NCI-H128 (cell line): ENCODE data around the gene SPTBN5.

ENCODE experiments used
- DNase-seq: peaks from one replicate; lab custom pipeline; 2025; ENCODE audit not compliant: unreplicated experiment; lab: John Stamatoyannopoulos, UW

The SPTBN5 gene

GRCh38 chr15:41868321-41868720, 25.5 kb downstream of the SPTBN5 start:
- DNase-seq = no peak

DNA sequence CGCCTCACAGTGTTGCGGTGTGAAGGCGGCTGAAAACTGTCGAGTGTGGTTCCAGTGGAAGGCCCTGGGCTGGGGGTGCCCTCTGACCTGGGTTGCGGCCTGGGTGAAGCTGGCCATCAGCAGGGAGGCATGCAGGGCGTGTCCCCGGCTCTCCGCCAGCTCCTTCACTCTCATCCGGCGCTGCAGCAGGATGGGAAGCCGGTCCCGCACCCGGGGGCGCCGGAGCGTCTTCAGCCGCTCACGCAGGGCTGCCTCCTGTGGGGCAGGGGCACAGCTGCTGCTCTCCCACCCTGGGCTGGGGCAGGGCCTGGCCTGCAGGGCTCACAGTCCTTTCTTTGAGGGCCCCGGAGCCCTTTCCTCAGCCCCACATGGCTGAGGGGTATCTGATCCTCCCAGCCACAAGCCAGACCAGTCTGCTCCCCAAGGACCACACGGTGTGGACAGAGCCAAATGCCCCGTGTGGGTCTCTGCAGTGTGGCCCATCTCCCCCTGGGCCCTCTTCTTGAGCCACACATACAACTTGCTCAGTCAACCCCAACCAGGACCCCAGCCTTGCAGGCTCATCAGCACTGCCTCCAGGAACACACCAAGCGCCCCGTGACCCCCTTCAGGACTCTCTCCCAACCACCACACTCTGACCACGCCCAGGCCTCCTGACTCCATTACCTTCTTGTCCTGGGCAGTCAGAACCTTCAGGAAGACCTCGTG, 26.8 kb downstream of the SPTBN5 start:
- no peak for DNase-seq

DNA sequence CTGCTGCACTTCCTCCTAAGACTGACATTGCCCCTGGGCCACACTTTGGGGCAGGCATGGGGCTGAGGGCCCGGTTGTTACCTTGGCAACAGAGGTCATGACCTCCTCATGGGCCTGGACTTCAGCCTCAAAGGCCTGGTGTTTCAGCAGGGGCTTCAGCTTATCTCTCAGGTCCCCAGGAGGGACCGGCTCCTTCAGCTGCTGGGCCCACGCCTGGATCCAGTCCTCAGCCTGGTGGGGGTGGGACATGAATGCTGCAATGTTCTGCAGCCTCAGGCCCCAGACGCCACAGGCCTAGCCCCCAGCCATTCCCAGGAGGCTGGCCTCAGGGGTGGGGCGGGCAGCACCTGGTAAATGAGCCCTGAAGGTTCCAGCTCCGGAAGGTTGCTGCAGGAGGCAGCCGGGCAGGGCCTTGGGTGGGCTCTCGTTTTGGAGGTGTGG, 27.6 kb downstream of the SPTBN5 start:
- DNase-seq = no peak

GRCh38 chr15:41865490-41866055, 28.3 kb downstream of the SPTBN5 start:
- DNase-seq = no peak

GRCh38 chr15:41862515-41863116, 31.2 kb downstream of the SPTBN5 start:
- no peak for DNase-seq

DNA sequence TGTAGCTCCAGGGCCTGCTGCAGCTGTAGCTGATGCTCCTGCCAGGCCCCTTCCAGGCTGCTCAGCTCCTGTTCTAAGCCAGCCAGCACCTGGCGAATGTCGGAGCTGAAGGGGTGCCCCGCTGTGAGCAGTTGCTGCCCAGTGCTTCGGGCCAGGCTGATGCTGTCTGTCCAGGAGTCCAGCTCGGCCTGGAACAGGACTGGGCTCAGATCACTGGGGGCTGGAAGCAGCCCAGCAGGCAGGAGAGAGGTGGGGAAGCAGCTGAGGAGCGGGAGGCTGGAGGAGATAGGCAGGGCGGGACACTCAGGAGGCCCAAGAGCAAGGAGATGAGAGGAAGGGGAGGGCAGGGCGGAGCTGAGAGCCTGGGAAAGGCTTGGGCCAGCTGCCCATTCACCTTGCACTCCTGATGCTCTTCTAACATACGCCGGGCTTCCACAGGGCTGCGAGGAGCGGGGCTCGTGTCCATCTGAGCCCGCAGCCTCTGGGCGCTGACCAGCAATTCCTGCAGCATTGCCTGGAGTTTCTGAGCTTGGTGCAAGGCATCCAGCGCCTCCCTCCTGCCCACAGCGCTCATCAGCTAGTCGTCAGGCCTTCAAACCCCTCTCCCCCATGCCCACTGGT, 32.0 kb downstream of the SPTBN5 start:
- no peak for DNase-seq

GRCh38 chr15:41860049-41860828, 33.6 kb downstream of the SPTBN5 start:
- DNase-seq = no peak

DNA sequence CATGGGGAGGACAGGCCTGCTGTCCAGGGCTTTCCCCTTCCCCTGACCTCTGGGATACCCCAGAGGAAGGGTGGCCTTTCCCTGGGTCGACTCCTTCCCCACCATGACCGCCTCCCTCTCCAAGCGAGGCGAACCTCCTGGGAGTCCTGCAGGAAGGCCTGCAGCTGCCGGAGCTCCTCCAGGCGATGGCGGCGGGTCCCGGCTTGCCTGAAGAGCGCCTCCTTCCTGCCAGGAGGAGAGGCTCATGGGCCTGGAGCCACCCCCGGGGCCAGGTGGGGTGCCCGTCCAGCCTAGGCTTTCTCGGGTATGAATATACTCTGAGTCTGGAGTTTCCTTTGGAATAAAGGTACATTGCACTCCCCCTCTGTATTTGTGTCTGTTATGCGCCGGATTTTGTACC, 35.1 kb downstream of the SPTBN5 start:
- no peak for DNase-seq

DNA sequence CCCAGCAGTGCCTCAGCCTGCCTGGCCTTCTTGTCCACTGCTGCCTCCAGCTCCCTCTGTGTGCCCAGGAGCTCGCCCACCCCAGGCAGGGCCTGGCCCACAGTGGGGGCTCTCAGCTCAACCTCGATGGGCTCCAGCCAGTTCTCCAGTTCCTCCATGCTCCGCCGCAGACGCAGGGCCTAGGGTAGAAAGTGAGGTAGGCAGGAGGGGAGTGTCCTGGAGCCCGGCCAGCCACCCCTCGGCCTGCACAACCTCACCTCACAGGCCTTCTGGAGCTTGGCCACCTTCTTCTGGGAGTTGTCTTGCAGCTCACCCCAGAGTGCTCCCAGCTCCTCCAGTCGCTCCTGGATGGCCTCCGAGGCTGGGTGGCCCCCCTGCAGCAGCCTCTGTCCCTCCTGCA, 36.5 kb downstream of the SPTBN5 start:
- no peak for DNase-seq

GRCh38 chr15:41856716-41857115, 37.1 kb downstream of the SPTBN5 start:
- no peak for DNase-seq

DNA sequence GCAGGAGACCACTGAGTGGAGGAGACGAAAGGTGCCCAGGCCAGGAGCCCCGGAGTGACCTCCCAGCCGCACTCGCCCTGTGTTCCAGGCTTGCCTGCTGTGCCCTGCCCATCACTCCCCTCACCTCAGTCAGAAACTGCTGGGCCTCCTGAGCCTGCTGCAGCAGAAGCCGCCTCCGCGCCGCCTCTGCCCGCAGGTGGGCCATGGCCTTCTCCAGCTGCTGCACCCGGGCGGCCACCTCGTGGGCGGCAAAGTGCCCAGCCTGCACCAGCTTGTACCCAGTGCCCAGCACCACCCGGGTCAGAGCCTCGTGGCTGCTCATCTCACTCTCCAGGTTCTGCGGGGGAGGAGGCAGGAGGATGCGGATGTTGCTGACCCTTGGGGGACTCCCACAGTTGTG, 37.6 kb downstream of the SPTBN5 start:
- DNase-seq = no peak

- DNase-seq = no peak
Observed at GRCh38 chr15:41855261-41855961, 38.4 kb downstream of the SPTBN5 start.

DNA sequence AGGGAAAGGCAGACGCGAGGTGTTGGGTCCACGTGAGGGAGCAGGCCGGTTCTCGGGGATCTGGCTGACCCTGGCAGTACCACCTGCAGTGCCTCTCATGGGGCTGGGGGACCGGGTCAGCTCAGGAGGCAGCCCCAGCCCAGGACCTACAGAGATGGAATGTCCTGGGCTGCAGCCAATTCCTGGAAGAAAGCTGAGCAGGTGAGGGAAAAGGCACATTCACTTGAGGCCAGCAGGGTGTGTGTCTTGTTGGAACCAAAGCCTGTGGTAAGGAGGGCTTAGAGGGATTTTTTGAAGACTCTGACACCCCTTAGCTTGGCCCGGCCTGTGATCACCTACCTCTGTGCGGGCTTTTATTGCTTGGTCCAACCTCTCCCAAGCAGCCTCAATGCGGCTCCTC, 39.4 kb downstream of the SPTBN5 start:
- no peak for DNase-seq

DNA sequence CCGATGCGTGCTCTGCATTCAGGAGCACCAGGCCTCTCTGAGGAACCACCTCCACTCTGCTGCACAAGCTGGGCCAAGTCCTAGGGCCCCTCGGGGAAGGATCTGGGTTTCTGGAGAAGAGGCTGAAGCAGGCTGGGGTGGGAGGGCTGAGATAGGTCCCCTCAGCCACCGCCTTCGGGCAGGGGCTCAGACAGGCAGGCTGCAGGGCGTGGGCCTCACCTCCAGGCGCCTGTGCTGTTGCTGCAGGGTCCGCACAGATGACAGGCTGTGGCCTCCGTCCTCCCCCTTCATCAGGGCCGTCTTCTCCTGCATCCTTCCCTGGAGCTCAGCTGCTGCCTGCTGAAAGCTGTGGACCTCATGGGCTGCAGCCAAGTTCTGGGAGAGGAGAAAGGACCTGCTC, 40.0 kb downstream of the SPTBN5 start:
- DNase-seq = no peak

DNA sequence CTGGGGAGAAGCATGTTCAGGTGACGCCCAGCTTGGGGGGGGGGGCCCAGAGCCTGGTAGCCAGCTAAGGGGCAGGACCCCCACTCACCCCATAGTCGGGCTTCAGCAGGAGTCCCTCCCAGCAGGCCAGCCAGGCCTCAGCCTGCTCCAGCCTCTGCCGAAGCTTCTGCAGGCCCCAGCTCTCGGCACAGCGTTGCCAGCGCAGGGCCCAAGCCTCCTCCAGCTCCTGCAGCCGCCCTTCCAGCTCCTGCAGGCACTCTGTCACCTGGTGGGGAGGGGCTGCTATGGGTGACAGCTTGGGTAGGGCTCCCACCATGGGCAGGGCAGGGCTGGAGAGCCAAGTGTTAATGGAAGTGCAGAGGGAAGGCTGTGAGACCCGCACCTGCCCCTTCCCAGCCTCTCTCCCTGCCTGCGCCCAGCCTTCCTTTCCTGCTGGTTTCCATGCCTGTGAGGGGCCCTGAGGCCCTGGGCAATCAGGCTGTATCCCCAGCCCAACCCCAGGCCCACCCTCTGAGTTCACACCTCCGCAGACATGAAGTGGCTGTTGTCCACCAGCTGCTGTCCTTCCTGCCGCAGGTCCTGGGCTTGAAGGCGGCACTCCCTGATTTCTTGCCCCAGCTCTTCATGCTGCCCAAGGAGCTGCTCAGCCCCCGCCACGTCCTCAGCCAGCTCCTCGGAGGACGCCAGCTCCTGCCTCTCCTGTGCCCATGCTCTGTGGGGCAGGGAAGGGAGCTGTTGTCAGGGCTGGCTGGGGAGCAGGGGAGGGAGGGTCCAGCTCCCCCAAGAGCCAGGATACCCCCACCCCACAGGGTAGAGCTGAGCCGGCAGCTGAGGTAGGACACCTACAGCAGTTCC, 40.9 kb downstream of the SPTBN5 start:
- DNase-seq = no peak

GRCh38 chr15:41851755-41852370, 42.0 kb downstream of the SPTBN5 start:
- no peak for DNase-seq

GRCh38 chr15:41851167-41851523, 42.7 kb downstream of the SPTBN5 start:
- DNase-seq = no peak

DNA sequence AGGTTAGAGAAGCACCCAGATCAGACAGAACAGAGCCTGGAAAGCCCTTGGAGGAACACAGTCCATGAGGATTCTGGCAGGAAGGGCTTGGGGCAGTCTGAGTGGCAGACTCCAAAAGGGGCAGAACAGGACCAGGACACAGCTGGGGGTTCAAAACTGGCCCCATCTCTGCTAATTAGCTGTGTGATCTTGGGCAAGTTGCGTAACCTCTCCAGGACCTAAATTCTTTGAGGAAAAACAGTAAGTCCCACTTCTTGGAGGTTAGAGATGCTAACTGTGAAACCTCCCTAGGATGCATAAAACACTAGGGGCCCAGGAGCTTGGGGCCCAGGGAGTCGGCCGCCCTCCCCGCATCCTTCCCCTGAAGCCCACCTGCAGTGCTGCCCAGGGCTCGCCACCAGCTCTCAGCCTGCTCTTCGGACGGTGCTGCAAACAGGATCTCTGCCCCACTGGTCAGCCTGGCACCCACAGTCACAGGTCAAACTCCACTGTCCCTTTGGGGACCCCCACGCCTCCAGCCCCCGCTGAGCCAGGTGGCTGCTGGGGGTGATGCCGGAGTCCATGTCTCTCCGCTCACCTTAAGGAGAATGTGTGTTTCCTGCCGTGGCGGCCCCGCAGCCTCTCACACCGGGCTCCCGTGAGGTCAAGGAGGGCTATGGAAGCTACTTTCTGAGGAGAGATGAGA, 43.2 kb downstream of the SPTBN5 start:
- no peak for DNase-seq

GRCh38 chr15:41849861-41850260, 44.0 kb downstream of the SPTBN5 start:
- no peak for DNase-seq
